Fibroblast of lung (primary cell): ENCODE results near the gene FEM1C. TPM values are rescaled to one million over a fixed set of nuclear protein-coding genes. Genes with fewer than 3 reads are reported as not detected.

Experiments used
- DNase-seq, 2 donors: peaks; one replicate each; pipeline versions ENCODE4 v3.0.0 to v3.0.0-alpha.2; 2010; ENCODE audit warnings: low read depth in 2 of 2
- H2AFZ ChIP-seq: 2 replicates; pipeline ENCODE4 v1.5.1; 2012; ENCODE audit warnings: low read length, control low read depth, inconsistent platforms
- H3K27ac ChIP-seq: 2 replicates; pipeline ENCODE4 v1.5.1; 2011; ENCODE audit warnings: low read length, control low read depth; ENCODE audit not compliant: insufficient read depth
- H3K27me3 ChIP-seq: 2 replicates; pipeline ENCODE4 v1.5.1; 2011; ENCODE audit warnings: mild to moderate bottlenecking, low read length; ENCODE audit not compliant: control insufficient read depth, insufficient read depth
- H3K36me3 ChIP-seq: 2 replicates; pipeline ENCODE4 v1.5.1; 2011; ENCODE audit warnings: low read length; ENCODE audit not compliant: control insufficient read depth, insufficient read depth
- H3K4me1 ChIP-seq: 2 replicates; pipeline ENCODE4 v1.5.1; 2011; ENCODE audit warnings: low read length; ENCODE audit not compliant: control insufficient read depth, insufficient read depth; ENCODE audit errors: extremely low read depth
- H3K4me2 ChIP-seq: 2 replicates; pipeline ENCODE4 v1.5.1; 2011; ENCODE audit warnings: low read length, control low read depth; ENCODE audit not compliant: insufficient read depth; ENCODE audit errors: extremely low read depth
- H3K4me3 ChIP-seq, 4 experiments: fragments of 200-600 bp in 1 of 4; sonication (generic) in 1 of 4; replicated peaks in 1 of 4; 2 replicates each; pipeline ENCODE4 v1.5.1; 2011 to 2016; ENCODE audit warnings: low read length in 4 of 4, low read depth in 3 of 4, mild to moderate bottlenecking in 3 of 4, control low read depth in 2 of 4, inconsistent platforms in 1 of 4, mixed read lengths in 1 of 4; ENCODE audit not compliant: insufficient read depth in 1 of 4; ENCODE audit errors: control extremely low read depth in 1 of 4
- H3K79me2 ChIP-seq: 2 replicates; pipeline ENCODE4 v1.5.1; 2012; ENCODE audit warnings: mild to moderate bottlenecking, low read length, inconsistent platforms; ENCODE audit not compliant: control insufficient read depth, insufficient read depth
- H3K9ac ChIP-seq: 2 replicates; pipeline ENCODE4 v1.5.1; 2011; ENCODE audit warnings: mild to moderate bottlenecking, low read length, control low read depth; ENCODE audit not compliant: insufficient read depth
- H3K9me3 ChIP-seq: 2 replicates; pipeline ENCODE4 v1.5.1; 2012; ENCODE audit warnings: low read depth, low read length; ENCODE audit not compliant: control insufficient read depth, insufficient read depth
- H4K20me1 ChIP-seq: 2 replicates; pipeline ENCODE4 v1.5.1; 2011; ENCODE audit warnings: low read length; ENCODE audit not compliant: control insufficient read depth, insufficient read depth; ENCODE audit errors: extremely low read depth
- CTCF ChIP-seq, 2 donors: IDR thresholded peaks in 1 of 2; conservative IDR thresholded peaks in 1 of 2; 1 replicate in 1 of 2; 2 replicates in 1 of 2; pipeline ENCODE4 v1.5.1; 2011 to 2012; ENCODE audit warnings: low read length in 2 of 2, control low read depth in 1 of 2, inconsistent platforms in 1 of 2, low read depth in 1 of 2, mild to moderate bottlenecking in 1 of 2
- EZH2 ChIP-seq: IDR thresholded peaks from 2 replicates; pipeline ENCODE4 v1.5.1; 2012; ENCODE audit warnings: low read length, control low read depth, mild to moderate bottlenecking; ENCODE audit errors: missing control alignments
- polyA plus RNA-seq, 2 donors: library from polyadenylated mRNA; depleted of rRNA in 1 of 2; stranded (reverse) in 1 of 2; unstranded in 1 of 2; fragments of >200 nt; gene quantifications; 2 replicates each; pipeline ENCODE4 v1.2.1, GENCODE V29; 2011 to 2012; ENCODE audit warnings: missing spikeins in 1 of 2
- total RNA-seq: library from RNA; depleted of rRNA; stranded (reverse); fragments of >200 nt; gene quantifications from 2 replicates; pipeline ENCODE4 v1.2.1, GENCODE V29; 2014

FEM1C gene
- total and polyA plus RNA-seq, 2 donors (not counting 1 experiment from before 2014, with no cell fraction given): 26.4 to 53.2 TPM

- no peaks in the 10 kb centered on the region for H3K36me3 ChIP-seq
- H3K4me3 ChIP-seq: no peak overlapping the region
- no peak for TF ChIP-seq EZH2
- TF ChIP-seq CTCF (conservative IDR thresholded peaks at IDR 0.05 in 1 of 2, IDR thresholded peaks at IDR 0.05 in 1 of 2; ENCODE audit: low read depth in 1 of 2, low read length in 2 of 2): no peak
- H3K27me3 ChIP-seq: no peaks in the 10 kb centered on the region
- no peaks in the 10 kb centered on the region for H3K9me3 ChIP-seq
- no peak overlapping the region for H3K9ac ChIP-seq
- no peak overlapping the region for H3K27ac ChIP-seq
- no peaks in the 10 kb centered on the region for H3K79me2 ChIP-seq
- H2AFZ ChIP-seq: no peak overlapping the region
- H3K4me1 ChIP-seq: peaks cover 14% of the 10 kb centered on the region
- H3K4me2 ChIP-seq: no peak overlapping the region
- no peaks in the 10 kb centered on the region for H4K20me1 ChIP-seq
- DNase-seq: peak; percentile 59 to 78
These were observed 28.6 kb upstream of the FEM1C start for GRCh38 chr5:115573133-115573532.

DNA sequence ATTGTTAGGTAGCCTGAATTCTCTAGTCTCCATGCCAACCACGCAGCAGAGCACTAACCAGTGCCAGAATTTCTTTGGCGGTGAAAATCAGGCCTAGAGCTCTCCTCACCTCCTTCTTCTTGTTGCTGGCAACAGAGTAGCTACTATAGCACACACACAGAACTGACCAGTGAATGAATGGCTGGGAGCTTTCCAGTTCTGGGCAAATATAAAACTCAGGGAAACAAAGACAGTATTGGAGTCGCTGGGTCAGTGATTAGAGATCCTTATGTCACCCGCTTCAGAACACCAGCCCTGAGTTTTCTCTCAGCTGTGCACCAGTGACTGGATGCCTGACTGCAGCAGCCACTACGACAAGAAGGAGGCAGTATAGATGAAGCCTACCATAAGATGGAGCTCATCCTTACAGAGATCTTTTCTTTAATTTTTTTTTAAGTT is 26.9 kb upstream of the FEM1C start:
- H3K36me3 ChIP-seq: no peaks in the 10 kb centered on the region
- TF ChIP-seq EZH2 (no peak), CTCF (conservative IDR thresholded peaks at IDR 0.05 in 1 of 2, IDR thresholded peaks at IDR 0.05 in 1 of 2; ENCODE audit: low read depth in 1 of 2, low read length in 2 of 2) (no peak)
- no peak overlapping the region for H3K4me2 ChIP-seq
- H3K4me1 ChIP-seq: peaks cover 14% of the 10 kb centered on the region
- H3K9ac ChIP-seq: no peak overlapping the region
- H3K27ac ChIP-seq: no peak overlapping the region
- no peaks in the 10 kb centered on the region for H3K27me3 ChIP-seq
- no peaks in the 10 kb centered on the region for H3K79me2 ChIP-seq
- H2AFZ ChIP-seq: no peak overlapping the region
- H3K4me3 ChIP-seq: no peak overlapping the region
- DNase-seq: no peak
- H3K9me3 ChIP-seq: no peaks in the 10 kb centered on the region
- no peaks in the 10 kb centered on the region for H4K20me1 ChIP-seq

DNA sequence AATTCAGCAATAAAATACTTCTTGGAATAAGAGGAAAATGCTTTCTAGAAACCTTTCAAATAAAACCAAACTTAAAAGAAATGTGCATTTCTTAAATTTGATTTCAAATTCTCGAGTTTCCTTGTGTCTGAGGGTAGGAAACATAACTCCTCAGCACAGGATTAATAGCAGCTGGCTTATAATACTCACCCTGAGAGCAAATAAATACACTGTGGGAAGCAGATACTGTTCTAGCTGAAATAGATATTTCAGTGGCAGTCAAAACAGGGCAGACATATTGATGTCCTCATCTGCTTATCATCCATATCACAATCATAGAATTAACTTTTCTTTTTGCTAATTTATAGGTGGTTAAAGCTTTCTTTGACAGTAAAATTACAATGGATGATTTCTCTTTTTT is 24.1 kb upstream of the FEM1C start:
- no peak for TF ChIP-seq CTCF (conservative IDR thresholded peaks at IDR 0.05 in 1 of 2, IDR thresholded peaks at IDR 0.05 in 1 of 2; ENCODE audit: low read depth in 1 of 2, low read length in 2 of 2)
- TF ChIP-seq EZH2: no peak
- H3K36me3 ChIP-seq: no peaks in the 10 kb centered on the region
- no peaks in the 10 kb centered on the region for H3K79me2 ChIP-seq
- no peak overlapping the region for H3K4me2 ChIP-seq
- no peaks in the 10 kb centered on the region for H3K9me3 ChIP-seq
- no peak overlapping the region for H3K4me3 ChIP-seq
- DNase-seq: no peak
- no peak overlapping the region for H3K9ac ChIP-seq
- H4K20me1 ChIP-seq: no peaks in the 10 kb centered on the region
- H2AFZ ChIP-seq: no peak overlapping the region
- H3K27ac ChIP-seq: no peak overlapping the region
- no peaks in the 10 kb centered on the region for H3K27me3 ChIP-seq
- peaks cover 4% of the 10 kb centered on the region for H3K4me1 ChIP-seq
